Measurements from ENCODE around the gene PPP4R3B.
A peak's percentile ranks its signal among the peaks of the same experiment; 100 is the strongest.
"Not testable (repeated sequence)": the region's sequence is repeated elsewhere in the genome, so short reads cannot be mapped to it uniquely, and the experiment has no call there.

Gene PPP4R3B

GRCh38 chr2:55617175-55618024, at the start of gene PPP4R3B:
Gene PPP4R3B, minus strand, starts transcription at chr2:55617622. Its CDS starts 337 bp downstream, at chr2:55617285.
- DNase-seq = peak; percentile 98

GRCh38 chr2:55653255-55653654, 35.8 kb upstream of the PPP4R3B start:
- no peak for DNase-seq

GRCh38 chr2:55649211-55649610, 31.8 kb upstream of the PPP4R3B start:
- no peak for DNase-seq

GRCh38 chr2:55636831-55637230, 19.4 kb upstream of the PPP4R3B start:
- no peak for DNase-seq

- no peak for DNase-seq
Measured at GRCh38 chr2:55628931-55629330, 11.5 kb upstream of the PPP4R3B start.

- DNase-seq = no peak
Measured at GRCh38 chr2:55627915-55628314, 10.5 kb upstream of the PPP4R3B start.

GRCh38 chr2:55621802-55622201, 4.4 kb upstream of the PPP4R3B start:
- no peak for DNase-seq

- no peak for DNase-seq
Measured at GRCh38 chr2:55620123-55620779, 2.8 kb upstream of the PPP4R3B start.

GRCh38 chr2:55618275-55619055, 1.0 kb upstream of the PPP4R3B start:
- DNase-seq = peak; percentile 74

- DNase-seq = no peak
Measured at GRCh38 chr2:55618025-55618274, 528 bp upstream of the PPP4R3B start.

- no peak for DNase-seq
Measured at GRCh38 chr2:55616551-55617174, 759 bp downstream of the PPP4R3B start.

GRCh38 chr2:55611997-55612396, 5.4 kb downstream of the PPP4R3B start:
- no peak for DNase-seq

GRCh38 chr2:55610954-55611743, 6.3 kb downstream of the PPP4R3B start:
- no peak for DNase-seq

- DNase-seq = no peak
Measured at GRCh38 chr2:55609938-55610578, 7.4 kb downstream of the PPP4R3B start.

GRCh38 chr2:55609193-55609794, 8.1 kb downstream of the PPP4R3B start:
- DNase-seq = no peak

- no peak for DNase-seq
Measured at GRCh38 chr2:55607717-55608116, 9.7 kb downstream of the PPP4R3B start.

- DNase-seq = no peak
Measured at GRCh38 chr2:55604027-55604565, 13.3 kb downstream of the PPP4R3B start.

- DNase-seq = no peak
Measured at GRCh38 chr2:55601849-55602248, 15.6 kb downstream of the PPP4R3B start.

GRCh38 chr2:55598056-55598795, 19.2 kb downstream of the PPP4R3B start:
- no peak for DNase-seq

- DNase-seq = not testable (repeated sequence)
Measured at GRCh38 chr2:55596795-55597194, 20.6 kb downstream of the PPP4R3B start.

Measured in activated CD8-positive, alpha-beta memory T cell treated with anti-CD3 and anti-CD28 coated beads for 24 hours (primary cell).